Stimulated activated effector memory CD8-positive, alpha-beta T cell treated with anti-CD3 and anti-CD28 coated beads, Interleukin-12 subunit alpha, Interleukin-12 subunit beta, amount 100 ng/mL, for 72 hours (primary cell): Measurements from ENCODE around the gene TRIM28.
"Not testable (repeated sequence)": the region's sequence is repeated elsewhere in the genome, so short reads cannot be mapped to it uniquely, and the experiment has no call there.

ENCODE experiments used
- ATAC-seq: fragments of 150-1000 bp; cut with Tn5 transposase; 2 replicates; pipeline ENCODE4 v1.10.0; 2021
- DNase-seq, 2 donors: peaks; one replicate each; pipeline ENCODE4 v3.0.0; 2021 to 2022; ENCODE audit warnings: low spot score in 2 of 2
- H3K27ac Mint-ChIP-seq: one replicate; pipeline ENCODE4 v1.8.0; 2022; ENCODE audit warnings: mild to moderate bottlenecking, mixed read lengths
- H3K36me3 Mint-ChIP-seq: one replicate; pipeline ENCODE4 v1.8.0; 2022; ENCODE audit warnings: mild to moderate bottlenecking, mixed read lengths
- H3K4me1 Mint-ChIP-seq: one replicate; pipeline ENCODE4 v1.8.0; 2022; ENCODE audit warnings: mixed read lengths
- H3K4me3 Mint-ChIP-seq: one replicate; pipeline ENCODE4 v1.8.0; 2022; ENCODE audit warnings: mild to moderate bottlenecking, mixed read lengths
- H3K9me3 Mint-ChIP-seq: one replicate; pipeline ENCODE4 v1.8.0; 2022; ENCODE audit warnings: mixed read lengths

Gene TRIM28

DNA sequence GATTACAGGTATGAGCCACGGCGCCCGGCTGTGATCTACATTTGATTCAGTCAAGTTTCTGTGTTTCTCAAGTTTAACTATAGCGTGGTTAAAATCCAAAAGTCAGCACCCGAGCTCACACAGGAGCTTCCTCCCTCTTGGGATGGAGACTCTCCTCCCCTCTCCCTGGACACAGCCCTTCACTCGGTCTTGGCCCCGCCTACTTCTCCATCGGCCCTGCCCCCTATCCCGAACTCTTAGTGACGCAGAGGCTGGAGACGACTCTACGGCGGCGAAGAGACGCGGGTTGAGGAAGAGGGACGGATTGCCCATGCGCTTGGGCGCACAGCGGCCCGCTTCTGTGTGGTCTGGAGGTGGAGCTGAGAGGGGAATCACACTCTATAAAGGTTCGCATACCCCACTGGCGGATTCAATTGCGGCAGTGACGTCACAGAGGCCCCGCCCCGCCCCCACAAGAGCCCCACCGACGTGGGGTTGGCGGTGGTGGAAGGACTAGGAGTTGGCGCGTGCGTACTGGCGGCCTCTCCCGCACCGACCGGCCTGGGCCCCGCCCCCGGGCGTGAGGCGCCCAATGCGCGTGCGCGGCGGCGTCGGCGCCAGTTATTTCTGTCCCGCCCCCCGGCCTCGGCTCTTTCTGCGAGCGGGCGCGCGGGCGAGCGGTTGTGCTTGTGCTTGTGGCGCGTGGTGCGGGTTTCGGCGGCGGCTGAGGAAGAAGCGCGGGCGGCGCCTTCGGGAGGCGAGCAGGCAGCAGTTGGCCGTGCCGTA lies at the start of gene TRIM28:
TSS of gene TRIM28 (plus strand) at position 239 of the 765 bp plus-strand sequence. CDS start 694 bp downstream, outside the sequence.
- Mint-ChIP-seq H3K36me3 (peaks cover 57% of the 10 kb centered on the region), H3K4me3 (peak within 1 kb of the TSS; percentile 91), H3K9me3 (no peaks in the 10 kb centered on the region), H3K27ac (peak within 1 kb of the TSS; percentile 96), H3K4me1 (peaks cover 38% of the 10 kb centered on the region)
- peak; percentile 96 for ATAC-seq
- DNase-seq: peak; percentile 100

DNA sequence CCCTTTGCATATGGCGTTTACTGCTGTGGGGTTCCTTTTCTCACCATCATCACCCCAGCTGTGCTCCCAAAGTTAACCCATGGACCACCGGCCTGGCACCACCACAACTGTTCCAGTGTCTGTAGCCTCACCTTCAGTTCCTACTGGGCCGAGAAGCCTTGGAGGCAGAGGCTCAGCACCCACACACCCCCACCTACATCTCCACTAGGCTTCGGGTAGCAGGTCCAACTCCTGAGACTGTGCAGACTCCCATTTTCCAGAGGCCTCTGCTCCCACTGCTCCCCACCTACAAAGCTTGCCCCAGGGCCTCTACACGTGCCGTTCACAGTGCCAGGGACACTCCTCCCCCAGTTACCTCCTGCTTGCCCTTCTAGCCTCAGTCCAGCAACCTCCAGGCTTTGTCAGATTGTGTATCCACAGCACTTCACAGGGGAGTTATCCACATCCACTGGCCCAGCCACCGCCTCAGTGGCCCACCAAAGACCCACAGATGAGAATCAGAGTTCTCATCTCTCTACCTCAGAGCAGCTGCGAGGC lies 46.2 kb upstream of the TRIM28 start:
- ATAC-seq (no peak), DNase-seq (no peak)
- peaks cover 35% of the 10 kb centered on the region for H3K4me1 Mint-ChIP-seq
- H3K4me3 Mint-ChIP-seq: peak overlapping the region; percentile 87
- H3K36me3 Mint-ChIP-seq: peaks cover 6% of the 10 kb centered on the region
- H3K9me3 Mint-ChIP-seq: peaks cover 13% of the 10 kb centered on the region
- no peak overlapping the region for H3K27ac Mint-ChIP-seq

DNA sequence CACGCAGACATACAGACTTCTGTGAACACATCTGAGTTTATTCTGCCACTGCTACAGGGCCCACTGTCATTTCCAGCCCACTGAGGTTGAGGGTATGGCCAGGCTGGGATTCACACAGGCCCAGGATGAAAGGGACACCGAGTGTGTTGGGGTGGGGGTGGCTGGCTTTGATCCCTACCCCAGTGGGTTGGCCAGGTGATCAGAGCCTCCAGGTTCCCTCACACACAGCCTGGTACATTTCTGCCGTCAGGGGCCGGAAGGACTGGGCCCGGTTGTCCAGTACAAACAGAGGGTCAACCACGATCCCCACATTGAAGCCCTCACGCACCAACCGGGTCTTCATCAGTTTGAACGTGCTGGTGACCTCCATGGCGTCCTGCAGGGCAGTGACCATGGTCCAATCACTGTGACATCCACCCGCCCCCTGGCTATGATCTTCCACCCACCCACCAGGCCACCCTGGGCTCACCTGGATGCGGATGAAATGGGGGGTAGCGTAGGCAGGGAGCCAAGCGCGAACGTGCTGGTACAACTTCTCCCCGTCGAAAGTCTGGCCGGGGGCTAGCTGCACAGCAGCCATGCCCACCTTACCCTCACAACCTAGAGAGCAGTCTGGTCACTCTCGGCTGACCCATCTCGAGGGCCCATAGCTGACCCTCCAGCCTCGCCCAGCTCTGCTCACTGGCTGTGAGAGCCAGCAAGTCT lies 45.4 kb upstream of the TRIM28 start:
- DNase-seq: no peak
- Mint-ChIP-seq H3K9me3 (peaks cover 13% of the 10 kb centered on the region), H3K36me3 (peaks cover 6% of the 10 kb centered on the region), H3K4me3 (peak overlapping the region; percentile 87), H3K27ac (peak overlapping the region; percentile 92), H3K4me1 (peaks cover 35% of the 10 kb centered on the region)
- ATAC-seq: no peak

DNA sequence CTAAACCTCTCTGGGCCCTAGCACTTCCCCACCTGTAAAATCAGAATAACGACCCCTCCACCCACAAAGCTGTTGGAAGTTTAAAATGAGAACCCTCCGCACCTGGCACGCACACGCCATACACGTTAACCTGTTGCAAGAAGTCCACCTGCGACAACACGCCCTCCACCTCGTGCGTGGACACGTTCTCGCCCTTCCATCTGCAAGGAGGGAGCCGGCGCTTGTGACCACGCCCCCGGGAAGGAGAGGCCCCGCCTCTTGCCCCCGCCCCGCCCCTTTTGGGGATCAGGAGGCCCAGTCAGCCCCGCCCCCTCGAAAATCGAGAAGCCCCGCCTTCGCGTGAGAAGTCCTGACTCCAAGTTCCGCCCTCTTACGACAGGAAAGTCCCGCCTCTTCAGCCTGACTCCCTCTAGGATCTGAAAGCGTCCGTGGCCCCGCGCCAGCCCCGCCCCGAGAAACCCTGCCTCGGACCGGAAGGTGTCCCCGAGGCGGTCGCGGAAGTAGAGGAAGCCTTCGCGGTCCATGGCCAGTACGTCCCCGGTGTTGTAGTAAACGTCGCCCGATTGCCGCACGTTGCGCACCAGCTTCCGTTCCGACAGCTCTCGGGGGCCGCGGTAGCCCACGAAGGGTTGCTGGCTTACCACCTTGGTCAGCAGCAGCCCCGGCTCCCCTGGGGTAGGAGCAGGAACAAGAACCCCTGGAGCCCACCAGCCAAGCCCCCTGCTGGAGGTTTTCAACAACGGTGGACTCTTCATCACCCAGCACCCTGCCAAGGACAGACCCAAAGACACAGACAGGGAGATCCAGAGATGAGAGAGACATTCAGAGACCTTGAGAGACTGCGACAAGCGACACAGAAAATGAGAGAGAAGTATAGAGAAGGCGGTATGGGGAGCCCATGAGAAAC lies 44.6 kb upstream of the TRIM28 start:
- peak; percentile 89 to 99 for DNase-seq
- Mint-ChIP-seq H3K27ac (peak overlapping the region; percentile 92), H3K4me3 (peak overlapping the region; percentile 87), H3K4me1 (peaks cover 34% of the 10 kb centered on the region), H3K9me3 (peaks cover 13% of the 10 kb centered on the region), H3K36me3 (peaks cover 6% of the 10 kb centered on the region)
- ATAC-seq: peak; percentile 98

DNA sequence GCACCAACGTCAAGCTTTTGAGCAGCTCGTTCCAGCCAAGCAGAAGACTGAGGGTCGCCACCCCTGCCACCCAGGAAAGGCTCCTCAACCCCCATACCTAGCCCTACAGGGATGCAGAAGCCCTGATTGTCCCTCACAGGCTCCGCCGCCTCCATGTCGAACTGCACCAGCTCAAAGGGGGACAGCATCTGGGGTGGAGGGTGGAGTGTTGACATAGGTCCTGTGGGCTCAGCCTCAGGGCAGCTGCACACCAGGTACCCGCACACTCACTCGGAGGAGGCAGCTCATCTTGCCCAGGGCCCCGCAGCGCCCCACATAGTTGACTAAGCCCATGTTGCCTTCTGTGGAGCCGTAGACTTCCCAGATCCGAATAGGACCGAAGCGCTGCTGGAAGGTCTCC lies 43.6 kb upstream of the TRIM28 start:
- H3K36me3 Mint-ChIP-seq: peaks cover 6% of the 10 kb centered on the region
- peaks cover 30% of the 10 kb centered on the region for H3K4me1 Mint-ChIP-seq
- H3K27ac Mint-ChIP-seq: peak overlapping the region; percentile 92
- DNase-seq: no peak
- peaks cover 13% of the 10 kb centered on the region for H3K9me3 Mint-ChIP-seq
- ATAC-seq: no peak
- H3K4me3 Mint-ChIP-seq: peak overlapping the region; percentile 87

DNA sequence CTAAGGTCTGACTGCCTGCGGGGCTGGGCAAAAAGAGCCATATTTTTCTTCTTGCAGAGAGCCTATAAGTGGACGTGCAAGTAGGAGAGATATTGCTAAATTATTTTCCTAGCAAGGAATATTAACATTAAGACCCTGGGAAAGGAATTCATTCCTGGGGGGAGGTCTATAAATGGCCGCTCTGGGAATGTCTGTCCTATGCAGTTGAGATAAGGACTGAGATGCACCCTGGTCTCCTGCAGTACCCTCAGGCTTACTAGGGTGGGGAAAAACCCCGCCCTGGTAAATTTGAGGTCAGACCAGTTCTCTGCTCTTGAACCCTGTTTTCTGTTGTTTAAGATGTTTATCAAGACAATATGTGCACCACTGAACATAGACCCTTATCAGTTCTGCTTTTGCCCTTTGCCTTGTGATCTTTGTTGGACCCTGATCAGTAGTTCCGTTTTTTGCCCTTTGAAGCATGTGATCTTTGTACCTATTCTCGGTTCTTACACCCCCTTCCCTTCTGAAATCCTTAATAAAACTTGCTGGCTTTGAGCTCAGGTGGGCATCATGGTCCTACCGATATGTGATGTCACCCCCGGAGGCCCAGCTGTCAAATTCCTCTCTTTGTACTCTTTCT lies 36.2 kb upstream of the TRIM28 start:
- ATAC-seq, H3K27ac Mint-ChIP-seq, H3K9me3 Mint-ChIP-seq, H3K36me3 Mint-ChIP-seq, DNase-seq, H3K4me3 Mint-ChIP-seq, H3K4me1 Mint-ChIP-seq: not testable (repeated sequence)

DNA sequence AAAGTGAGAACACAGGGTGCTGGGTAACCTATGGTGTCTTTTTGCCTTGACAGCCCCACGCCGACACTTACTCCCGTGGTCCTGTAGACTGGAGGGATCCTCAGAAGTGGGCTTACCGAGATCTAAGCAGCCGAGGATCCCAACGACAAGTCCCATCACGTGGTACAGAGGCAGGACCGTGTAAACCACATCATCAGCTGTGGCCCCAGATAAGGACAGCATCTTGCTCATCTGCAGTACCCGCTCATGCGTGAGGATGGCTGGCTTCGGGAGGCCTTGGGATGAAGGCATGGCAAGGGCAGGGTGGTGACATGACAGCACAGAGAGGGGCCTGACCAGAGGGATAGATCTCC lies 34.2 kb upstream of the TRIM28 start:
- Mint-ChIP-seq H3K9me3 (peaks cover 4% of the 10 kb centered on the region), H3K36me3 (peaks cover 25% of the 10 kb centered on the region), H3K4me3 (no peak overlapping the region), H3K4me1 (peaks cover 21% of the 10 kb centered on the region), H3K27ac (peak overlapping the region; percentile 37)
- ATAC-seq (no peak), DNase-seq (no peak)

DNA sequence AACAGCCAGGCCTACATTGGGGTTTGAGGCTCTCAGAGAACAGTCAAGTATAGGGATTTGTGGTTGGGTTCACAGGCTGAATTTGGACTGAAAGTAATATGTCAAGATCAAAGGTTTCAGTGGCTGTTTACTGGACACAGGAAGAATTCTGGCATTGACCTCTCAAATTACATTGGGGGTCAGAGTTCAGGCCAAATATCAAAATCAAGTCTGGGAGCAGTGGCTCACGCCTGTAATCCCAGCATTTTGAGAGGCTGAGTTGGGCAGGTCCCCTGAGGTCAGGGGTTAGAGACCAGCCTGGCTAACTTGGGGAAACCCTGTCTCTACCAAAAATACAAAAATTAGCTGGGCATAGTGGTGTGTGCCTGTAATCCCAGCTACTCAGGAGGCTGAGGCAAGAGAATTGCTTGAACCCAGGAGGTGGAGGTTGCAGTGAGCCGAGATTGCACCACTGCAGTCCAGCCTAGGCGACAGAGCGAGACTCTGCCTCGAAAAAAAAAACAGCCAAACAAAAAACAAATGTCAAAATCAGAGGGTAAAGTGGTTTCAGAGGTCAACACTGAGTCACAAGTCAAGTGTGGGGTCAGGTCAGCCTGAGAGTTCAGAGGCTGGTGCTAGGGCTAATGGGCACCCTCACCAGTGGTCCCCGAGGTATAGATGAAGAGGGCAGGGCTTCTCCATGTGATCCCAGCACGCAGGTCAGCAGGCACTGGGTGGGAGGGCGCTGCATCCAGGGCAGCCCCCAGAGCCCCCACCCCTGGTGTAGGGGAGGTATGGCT lies 33.6 kb upstream of the TRIM28 start:
- no peak overlapping the region for H3K4me3 Mint-ChIP-seq
- ATAC-seq: no peak
- peak overlapping the region; percentile 37 for H3K27ac Mint-ChIP-seq
- no peak for DNase-seq
- H3K36me3 Mint-ChIP-seq: peaks cover 30% of the 10 kb centered on the region
- H3K9me3 Mint-ChIP-seq: peaks cover 4% of the 10 kb centered on the region
- H3K4me1 Mint-ChIP-seq: peaks cover 23% of the 10 kb centered on the region

DNA sequence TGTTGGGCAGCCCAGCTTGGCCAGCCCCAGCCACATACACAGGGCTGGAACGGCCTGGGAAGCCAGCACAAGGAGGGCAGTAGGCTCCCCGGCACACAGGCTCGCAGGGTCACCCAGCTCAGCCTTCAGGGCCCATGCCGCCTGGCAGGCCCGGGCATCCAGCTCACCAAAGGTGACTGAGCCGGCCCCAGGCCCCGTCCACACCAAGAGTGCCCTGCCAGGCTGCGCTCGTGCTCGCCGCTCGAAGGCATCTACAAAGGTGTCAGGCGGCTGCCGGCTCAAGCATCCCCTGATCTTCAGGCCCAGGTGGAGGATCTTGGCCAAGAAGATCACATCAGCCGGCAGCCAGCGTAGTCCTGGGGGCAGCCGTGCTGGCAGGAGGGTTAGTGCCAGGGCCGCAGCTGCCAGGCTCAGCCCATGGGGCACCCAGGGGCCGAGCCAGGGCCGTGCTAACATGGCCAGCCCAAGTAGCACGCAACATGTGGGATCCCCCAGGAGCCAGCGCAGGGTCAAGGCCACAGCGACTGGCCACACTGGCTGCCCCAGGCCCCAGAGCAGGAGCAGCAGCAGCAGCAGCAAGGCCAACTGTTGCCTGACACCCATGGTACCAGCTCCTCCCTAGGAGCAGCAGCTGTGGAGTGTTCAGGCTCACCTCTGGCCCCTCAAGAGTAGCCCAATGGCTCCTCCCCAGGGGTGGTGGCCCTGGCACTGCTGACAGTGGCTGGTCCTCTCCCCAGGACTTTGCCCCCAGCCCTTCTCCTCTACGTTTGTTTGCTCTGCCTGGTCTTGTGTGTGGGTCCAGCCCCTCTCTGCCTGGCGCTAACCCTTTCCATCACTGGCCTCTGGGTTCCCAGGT lies 32.3 kb upstream of the TRIM28 start, which contains the start of gene SLC27A5:
TSS of gene SLC27A5 (minus strand) at position 640 of the 856 bp plus-strand sequence. CDS start at position 603, 37 bp downstream.
- H3K36me3 Mint-ChIP-seq: peaks cover 43% of the 10 kb centered on the region
- peaks cover 33% of the 10 kb centered on the region for H3K4me1 Mint-ChIP-seq
- peaks cover 4% of the 10 kb centered on the region for H3K9me3 Mint-ChIP-seq
- peak within 1 kb of the TSS; percentile 77 for H3K27ac Mint-ChIP-seq
- no peak within 1 kb of the TSS for H3K4me3 Mint-ChIP-seq
- ATAC-seq: no peak
- DNase-seq: no peak

DNA sequence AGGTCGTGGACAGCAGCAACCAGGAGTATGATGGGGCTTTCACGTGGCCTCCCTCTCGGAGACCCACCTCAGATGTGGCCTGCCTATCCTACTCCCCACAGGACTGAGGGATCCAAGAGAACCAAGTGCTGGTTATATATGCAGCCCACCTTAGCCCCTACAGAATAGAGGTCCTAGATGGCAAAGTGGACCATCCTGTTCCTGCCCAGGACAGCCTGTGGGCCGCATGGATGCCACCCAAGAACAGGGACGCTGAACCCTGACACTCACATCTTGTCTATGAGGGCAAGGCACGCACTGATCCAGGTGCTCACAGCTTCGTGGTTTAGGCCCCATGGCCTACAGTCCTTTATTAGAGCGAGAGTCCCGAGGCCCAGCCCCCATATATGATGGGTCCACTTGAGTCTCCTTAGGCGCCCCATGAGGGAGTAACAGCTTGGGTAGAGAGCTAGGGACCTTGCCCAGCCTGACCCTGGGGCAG lies 30.6 kb upstream of the TRIM28 start:
- H3K27ac Mint-ChIP-seq: peak overlapping the region; percentile 86
- DNase-seq (no peak), ATAC-seq (peak; percentile 1)
- H3K36me3 Mint-ChIP-seq: peaks cover 47% of the 10 kb centered on the region
- H3K4me1 Mint-ChIP-seq: peaks cover 44% of the 10 kb centered on the region
- no peaks in the 10 kb centered on the region for H3K9me3 Mint-ChIP-seq
- peak overlapping the region; percentile 82 for H3K4me3 Mint-ChIP-seq

DNA sequence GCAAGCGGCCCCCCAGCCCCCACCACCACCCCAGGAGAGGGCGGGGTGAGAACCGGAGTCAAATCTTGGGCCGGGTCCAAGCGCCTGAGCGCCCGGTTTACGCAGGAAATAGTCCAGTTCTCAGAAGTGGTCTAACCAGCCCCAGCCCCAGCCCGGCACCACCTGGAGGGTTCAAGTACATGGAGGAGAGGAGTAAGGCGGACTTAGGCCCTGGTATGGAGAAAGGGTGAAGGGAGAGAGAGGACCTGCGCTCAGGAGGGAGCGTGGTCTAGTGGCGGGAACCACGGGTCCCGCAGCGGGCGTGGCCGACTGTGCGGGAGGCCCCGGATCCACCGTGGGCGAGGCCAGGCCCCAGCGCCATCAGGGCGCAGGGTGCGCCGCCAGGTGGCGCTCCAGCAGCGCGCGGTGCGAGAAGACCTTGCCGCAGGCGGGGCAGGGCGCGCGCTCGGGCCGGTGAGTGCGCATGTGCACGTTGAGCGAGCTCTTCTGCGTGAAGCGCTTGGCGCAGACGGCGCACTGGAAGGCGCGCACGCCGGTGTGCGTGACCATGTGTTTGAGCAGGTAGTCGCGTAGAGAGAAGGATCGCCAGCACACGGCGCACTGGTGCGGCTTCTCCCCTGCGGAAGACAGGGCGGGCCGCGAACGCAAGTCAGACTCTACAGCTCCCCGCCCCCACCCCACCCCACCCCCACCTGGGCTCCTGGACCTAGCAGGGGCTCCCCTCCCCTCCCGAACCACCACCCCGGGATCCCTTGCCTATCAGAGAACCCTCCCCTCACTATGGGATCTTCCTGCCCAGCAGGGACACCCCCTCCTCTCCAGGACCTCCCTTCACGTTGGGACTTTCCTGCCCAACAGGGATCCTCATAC lies 29.9 kb upstream of the TRIM28 start:
- peaks cover 51% of the 10 kb centered on the region for H3K4me1 Mint-ChIP-seq
- peak overlapping the region; percentile 86 for H3K27ac Mint-ChIP-seq
- H3K36me3 Mint-ChIP-seq: peaks cover 50% of the 10 kb centered on the region
- DNase-seq (peak; percentile 96 to 98), ATAC-seq (peak; percentile 93)
- peak overlapping the region; percentile 82 for H3K4me3 Mint-ChIP-seq
- H3K9me3 Mint-ChIP-seq: no peaks in the 10 kb centered on the region

DNA sequence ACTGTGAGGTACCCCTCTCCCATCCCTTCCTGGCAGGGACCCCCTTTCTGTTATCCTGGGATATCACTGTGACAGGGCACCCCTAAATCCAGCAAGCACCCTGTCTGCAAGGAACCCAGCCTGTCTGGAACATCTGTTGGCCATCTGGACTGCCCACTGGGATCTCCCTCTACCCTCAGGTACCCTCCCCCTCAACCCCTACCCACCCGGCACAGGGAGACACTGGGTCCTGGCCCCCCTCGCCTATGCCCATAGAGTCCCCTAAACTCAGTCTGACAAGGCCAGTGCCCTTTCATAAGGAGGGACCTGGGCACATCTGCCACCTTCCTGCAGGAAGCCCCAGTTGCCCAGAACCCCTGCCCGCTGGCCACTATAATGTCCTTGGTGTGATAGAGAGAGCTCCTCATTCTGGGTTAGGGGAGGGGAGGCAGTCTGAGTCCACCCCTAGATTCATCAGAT lies 29.3 kb upstream of the TRIM28 start:
- H3K4me3 Mint-ChIP-seq: peak overlapping the region; percentile 82
- peaks cover 57% of the 10 kb centered on the region for H3K36me3 Mint-ChIP-seq
- peaks cover 58% of the 10 kb centered on the region for H3K4me1 Mint-ChIP-seq
- peak overlapping the region; percentile 86 for H3K27ac Mint-ChIP-seq
- ATAC-seq (no peak), DNase-seq (no peak)
- H3K9me3 Mint-ChIP-seq: no peaks in the 10 kb centered on the region
